Measurements from ENCODE around the gene CNTN1.

The CNTN1 gene

GRCh38 chr12:40760821-40761220 is 68.6 kb downstream of the CNTN1 start:
- Histone ChIP-seq H3K27me3 (ENCODE audit: control insufficient read depth, insufficient read depth, low read length) (no peaks in the 10 kb centered on the region), H3K27ac (ENCODE audit: low read length) (no peak overlapping the region), H3K9me3 (ENCODE audit: control insufficient read depth, insufficient read depth, low read length) (no peaks in the 10 kb centered on the region), H3K4me3 (ENCODE audit: low read length) (no peak overlapping the region), H3K36me3 (ENCODE audit: control insufficient read depth, insufficient read depth, low read length) (no peaks in the 10 kb centered on the region), H3K4me1 (ENCODE audit: control insufficient read depth, insufficient read depth, low read length) (no peaks in the 10 kb centered on the region)
- no peak for DNase-seq (ENCODE audit: low read depth, low spot score)

DNA sequence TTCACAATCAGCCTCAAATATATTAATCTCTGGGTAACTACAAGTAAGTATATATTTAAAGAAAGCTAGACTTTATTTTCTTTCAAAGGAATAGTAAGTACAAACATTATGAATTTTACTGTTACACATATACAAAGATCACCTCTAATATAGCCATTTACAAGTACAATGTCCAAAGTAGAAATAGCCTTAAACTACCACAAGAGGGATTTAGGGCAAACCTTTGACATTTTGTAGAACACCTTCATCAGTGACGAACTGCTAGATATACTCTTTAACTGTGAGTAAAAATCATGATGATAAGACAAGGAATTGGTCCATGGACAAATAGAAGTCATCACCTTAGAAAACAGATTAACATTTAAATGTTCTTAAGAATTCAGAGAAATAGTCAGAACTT is 69.8 kb downstream of the CNTN1 start:
- no peak overlapping the region for H3K4me3 ChIP-seq (ENCODE audit: low read length)
- no CpG with 5 or more reads among the region's 1 CpG for WGBS (ENCODE audit: insufficient coverage, insufficient read length)
- no peaks in the 10 kb centered on the region for H3K27me3 ChIP-seq (ENCODE audit: control insufficient read depth, insufficient read depth, low read length)
- no peak overlapping the region for H3K27ac ChIP-seq (ENCODE audit: low read length)
- DNase-seq (ENCODE audit: low read depth, low spot score) = no peak
- H3K36me3 ChIP-seq (ENCODE audit: control insufficient read depth, insufficient read depth, low read length) = no peaks in the 10 kb centered on the region
- H3K9me3 ChIP-seq (ENCODE audit: control insufficient read depth, insufficient read depth, low read length) = no peaks in the 10 kb centered on the region
- no peaks in the 10 kb centered on the region for H3K4me1 ChIP-seq (ENCODE audit: control insufficient read depth, insufficient read depth, low read length)

DNA sequence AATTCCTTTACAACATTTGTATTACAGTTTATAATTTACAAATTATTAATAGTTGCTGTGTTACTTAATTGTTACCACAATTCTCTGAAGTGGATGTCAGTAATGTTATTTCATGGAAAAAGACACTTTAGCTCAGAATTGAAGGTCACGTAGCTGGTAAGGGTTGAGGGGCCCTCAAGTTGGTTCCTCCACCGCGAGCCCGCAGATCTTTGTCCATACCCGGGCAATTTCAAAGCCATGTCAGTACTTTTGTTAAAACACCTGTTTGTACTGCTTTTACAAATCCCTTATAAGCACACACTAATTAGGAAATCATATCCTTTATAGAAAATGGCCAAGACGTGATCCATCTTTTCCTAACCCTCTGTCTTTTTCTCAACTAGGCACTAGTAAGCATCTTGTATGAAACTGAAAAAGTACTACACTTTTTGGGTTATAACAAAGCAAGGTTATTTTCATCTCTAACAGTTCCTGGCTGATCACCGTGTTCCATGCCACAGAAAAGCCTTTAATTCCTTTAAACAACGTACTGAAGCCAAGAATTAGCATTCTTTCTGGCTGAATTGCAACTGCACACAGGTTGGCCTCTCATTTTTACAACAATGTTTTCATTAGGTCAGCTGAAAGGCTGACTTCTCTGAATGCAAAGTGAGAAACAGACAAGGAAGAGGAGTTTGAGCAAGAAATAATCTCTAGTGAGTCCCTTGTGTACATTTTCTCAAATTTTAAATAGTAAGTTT is 76.1 kb downstream of the CNTN1 start:
- Histone ChIP-seq H3K27ac (ENCODE audit: low read length) (no peak overlapping the region), H3K36me3 (ENCODE audit: control insufficient read depth, insufficient read depth, low read length) (no peaks in the 10 kb centered on the region), H3K27me3 (ENCODE audit: control insufficient read depth, insufficient read depth, low read length) (no peaks in the 10 kb centered on the region), H3K4me3 (ENCODE audit: low read length) (no peak overlapping the region), H3K9me3 (ENCODE audit: control insufficient read depth, insufficient read depth, low read length) (no peaks in the 10 kb centered on the region), H3K4me1 (ENCODE audit: control insufficient read depth, insufficient read depth, low read length) (no peaks in the 10 kb centered on the region)
- no CpG with 5 or more reads among the region's 8 CpGs for WGBS (ENCODE audit: insufficient coverage, insufficient read length)
- DNase-seq (ENCODE audit: low read depth, low spot score) = no peak

GRCh38 chr12:40769846-40770245 is 77.6 kb downstream of the CNTN1 start:
- Histone ChIP-seq H3K4me3 (ENCODE audit: low read length) (no peak overlapping the region), H3K27me3 (ENCODE audit: control insufficient read depth, insufficient read depth, low read length) (no peaks in the 10 kb centered on the region), H3K9me3 (ENCODE audit: control insufficient read depth, insufficient read depth, low read length) (no peaks in the 10 kb centered on the region), H3K36me3 (ENCODE audit: control insufficient read depth, insufficient read depth, low read length) (no peaks in the 10 kb centered on the region), H3K4me1 (ENCODE audit: control insufficient read depth, insufficient read depth, low read length) (no peaks in the 10 kb centered on the region), H3K27ac (ENCODE audit: low read length) (no peak overlapping the region)
- DNase-seq (ENCODE audit: low read depth, low spot score) = no peak
- WGBS (ENCODE audit: insufficient coverage, insufficient read length) = no CpG with 5 or more reads among the region's 2 CpGs

- Histone ChIP-seq H3K36me3 (ENCODE audit: control insufficient read depth, insufficient read depth, low read length) (no peaks in the 10 kb centered on the region), H3K27ac (ENCODE audit: low read length) (no peak overlapping the region), H3K4me3 (ENCODE audit: low read length) (no peak overlapping the region), H3K9me3 (ENCODE audit: control insufficient read depth, insufficient read depth, low read length) (no peaks in the 10 kb centered on the region), H3K4me1 (ENCODE audit: control insufficient read depth, insufficient read depth, low read length) (no peaks in the 10 kb centered on the region), H3K27me3 (ENCODE audit: control insufficient read depth, insufficient read depth, low read length) (no peaks in the 10 kb centered on the region)
- WGBS (ENCODE audit: insufficient coverage, insufficient read length) = no CpG with 5 or more reads among the region's 2 CpGs
- no peak for DNase-seq (ENCODE audit: low read depth, low spot score)
These were observed 78.5 kb downstream of the CNTN1 start for GRCh38 chr12:40770781-40771180.

GRCh38 chr12:40775661-40776060 is 83.4 kb downstream of the CNTN1 start:
- H3K36me3 ChIP-seq (ENCODE audit: control insufficient read depth, insufficient read depth, low read length) = no peaks in the 10 kb centered on the region
- H3K27me3 ChIP-seq (ENCODE audit: control insufficient read depth, insufficient read depth, low read length) = no peaks in the 10 kb centered on the region
- no peaks in the 10 kb centered on the region for H3K9me3 ChIP-seq (ENCODE audit: control insufficient read depth, insufficient read depth, low read length)
- no peak overlapping the region for H3K27ac ChIP-seq (ENCODE audit: low read length)
- DNase-seq (ENCODE audit: low read depth, low spot score) = no peak
- no peaks in the 10 kb centered on the region for H3K4me1 ChIP-seq (ENCODE audit: control insufficient read depth, insufficient read depth, low read length)
- no CpG with 5 or more reads among the region's 2 CpGs for WGBS (ENCODE audit: insufficient coverage, insufficient read length)
- no peak overlapping the region for H3K4me3 ChIP-seq (ENCODE audit: low read length)

DNA sequence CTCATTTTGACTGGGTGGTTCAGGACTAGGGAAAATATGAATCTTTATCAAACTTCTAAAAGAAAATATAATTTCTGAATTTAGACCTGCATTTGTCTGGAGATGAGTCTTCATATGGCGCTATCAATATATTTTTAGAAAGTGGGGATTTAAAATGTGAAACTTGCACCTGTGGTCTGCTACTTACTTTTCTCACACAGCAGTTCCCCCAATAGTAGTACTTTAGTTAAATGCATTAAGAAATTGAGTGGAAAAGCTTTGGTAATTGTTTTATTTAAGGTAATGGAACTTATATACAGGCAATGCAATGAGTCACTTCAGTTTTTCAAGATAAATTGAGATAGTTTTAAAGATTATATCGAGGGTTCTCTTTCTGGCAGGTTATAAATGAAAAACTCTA is 91.9 kb downstream of the CNTN1 start:
- Histone ChIP-seq H3K9me3 (ENCODE audit: control insufficient read depth, insufficient read depth, low read length) (no peaks in the 10 kb centered on the region), H3K27me3 (ENCODE audit: control insufficient read depth, insufficient read depth, low read length) (no peaks in the 10 kb centered on the region), H3K27ac (ENCODE audit: low read length) (no peak overlapping the region), H3K36me3 (ENCODE audit: control insufficient read depth, insufficient read depth, low read length) (no peaks in the 10 kb centered on the region), H3K4me3 (ENCODE audit: low read length) (no peak overlapping the region), H3K4me1 (ENCODE audit: control insufficient read depth, insufficient read depth, low read length) (no peaks in the 10 kb centered on the region)
- WGBS (ENCODE audit: insufficient coverage, insufficient read length) = no CpG with 5 or more reads among the region's 2 CpGs
- no peak for DNase-seq (ENCODE audit: low read depth, low spot score)

GRCh38 chr12:40788276-40788675 is 96.0 kb downstream of the CNTN1 start:
- H3K4me1 ChIP-seq (ENCODE audit: control insufficient read depth, insufficient read depth, low read length) = no peaks in the 10 kb centered on the region
- no peak overlapping the region for H3K27ac ChIP-seq (ENCODE audit: low read length)
- no peaks in the 10 kb centered on the region for H3K9me3 ChIP-seq (ENCODE audit: control insufficient read depth, insufficient read depth, low read length)
- DNase-seq (ENCODE audit: low read depth, low spot score) = no peak
- no peaks in the 10 kb centered on the region for H3K36me3 ChIP-seq (ENCODE audit: control insufficient read depth, insufficient read depth, low read length)
- WGBS (ENCODE audit: insufficient coverage, insufficient read length) = no CpG with 5 or more reads among the region's 3 CpGs
- no peaks in the 10 kb centered on the region for H3K27me3 ChIP-seq (ENCODE audit: control insufficient read depth, insufficient read depth, low read length)
- no peak overlapping the region for H3K4me3 ChIP-seq (ENCODE audit: low read length)

GRCh38 chr12:40792792-40793386 is 100.7 kb downstream of the CNTN1 start:
- Histone ChIP-seq H3K27ac (ENCODE audit: low read length) (no peak overlapping the region), H3K27me3 (ENCODE audit: control insufficient read depth, insufficient read depth, low read length) (no peaks in the 10 kb centered on the region), H3K4me1 (ENCODE audit: control insufficient read depth, insufficient read depth, low read length) (no peaks in the 10 kb centered on the region), H3K4me3 (ENCODE audit: low read length) (no peak overlapping the region), H3K9me3 (ENCODE audit: control insufficient read depth, insufficient read depth, low read length) (no peaks in the 10 kb centered on the region), H3K36me3 (ENCODE audit: control insufficient read depth, insufficient read depth, low read length) (no peaks in the 10 kb centered on the region)
- DNase-seq (ENCODE audit: low read depth, low spot score) = no peak
- WGBS (ENCODE audit: insufficient coverage, insufficient read length) = no CpG with 5 or more reads among the region's 5 CpGs

DNA sequence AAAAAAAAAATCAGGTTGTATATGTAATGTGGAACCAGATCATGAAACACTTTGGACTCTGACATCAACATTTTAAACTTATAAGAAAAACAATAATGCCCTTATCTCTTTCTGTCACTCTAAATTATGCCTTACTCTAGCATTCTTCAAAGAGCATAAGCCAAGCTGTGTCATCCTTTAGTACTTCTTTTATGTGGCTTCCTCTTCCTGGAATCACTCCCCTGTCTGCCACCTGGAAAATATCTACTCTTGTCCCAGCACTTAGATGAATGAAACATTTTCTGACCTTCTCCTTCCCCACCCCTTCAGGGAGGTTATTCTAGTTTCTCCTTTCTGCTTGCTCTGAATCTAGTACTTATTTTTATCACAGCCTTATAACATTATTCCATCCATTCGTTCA is 101.2 kb downstream of the CNTN1 start:
- 100% methylated on average over 1 of the region's 1 CpG for WGBS (ENCODE audit: insufficient coverage, insufficient read length)
- H3K27ac ChIP-seq (ENCODE audit: low read length) = no peak overlapping the region
- no peaks in the 10 kb centered on the region for H3K27me3 ChIP-seq (ENCODE audit: control insufficient read depth, insufficient read depth, low read length)
- DNase-seq (ENCODE audit: low read depth, low spot score) = no peak
- no peak overlapping the region for H3K4me3 ChIP-seq (ENCODE audit: low read length)
- H3K9me3 ChIP-seq (ENCODE audit: control insufficient read depth, insufficient read depth, low read length) = no peaks in the 10 kb centered on the region
- H3K4me1 ChIP-seq (ENCODE audit: control insufficient read depth, insufficient read depth, low read length) = no peaks in the 10 kb centered on the region
- no peaks in the 10 kb centered on the region for H3K36me3 ChIP-seq (ENCODE audit: control insufficient read depth, insufficient read depth, low read length)

DNA sequence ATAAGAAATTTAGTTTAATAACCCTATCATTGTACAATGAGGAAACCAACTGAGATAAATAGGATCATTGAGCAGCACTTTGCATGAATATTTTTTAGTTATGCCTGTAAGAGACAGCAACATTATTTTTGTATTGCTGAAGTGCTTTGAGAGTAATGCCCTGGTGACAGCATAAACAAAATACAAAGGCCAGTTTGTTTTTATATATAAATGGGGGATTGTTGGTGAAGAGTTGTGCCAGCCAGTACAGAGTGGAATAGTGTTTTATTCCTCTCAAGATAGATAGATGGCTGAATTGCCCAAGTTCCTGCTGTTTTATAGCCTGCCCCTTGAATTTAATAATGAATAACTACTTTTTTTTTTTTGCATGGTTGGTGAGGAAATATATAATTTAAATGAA is 101.8 kb downstream of the CNTN1 start:
- H3K4me1 ChIP-seq (ENCODE audit: control insufficient read depth, insufficient read depth, low read length) = no peaks in the 10 kb centered on the region
- H3K36me3 ChIP-seq (ENCODE audit: control insufficient read depth, insufficient read depth, low read length) = no peaks in the 10 kb centered on the region
- no peaks in the 10 kb centered on the region for H3K27me3 ChIP-seq (ENCODE audit: control insufficient read depth, insufficient read depth, low read length)
- H3K4me3 ChIP-seq (ENCODE audit: low read length) = no peak overlapping the region
- no peak for DNase-seq (ENCODE audit: low read depth, low spot score)
- no peaks in the 10 kb centered on the region for H3K9me3 ChIP-seq (ENCODE audit: control insufficient read depth, insufficient read depth, low read length)
- H3K27ac ChIP-seq (ENCODE audit: low read length) = no peak overlapping the region

Data from iPS DF 6.9 (cell line).